Cerebellar cortex (tissue), 1 donor: Measurements from ENCODE around the gene CYP2C8.
A peak's percentile ranks its signal among the peaks of the same experiment; 100 is the strongest.
"Not testable (repeated sequence)": the region's sequence is repeated elsewhere in the genome, so short reads cannot be mapped to it uniquely, and the experiment has no call there.

Experiments
- DNase-seq: peaks from one replicate; pipeline ENCODE4 v3.0.0-alpha.2; 2015; ENCODE audit warnings: low spot score

CYP2C8 gene

GRCh38 chr10:95069286-95069685, at the start of gene CYP2C8:
TSS of gene CYP2C8 (minus strand) at chr10:95069497. CDS start at chr10:95069402, 95 bp downstream.
- peak; percentile 3 for DNase-seq

- no peak for DNase-seq
Measured at GRCh38 chr10:95116869-95117269, 47.6 kb upstream of the CYP2C8 start.

- DNase-seq: not testable (repeated sequence)
Measured at GRCh38 chr10:95110823-95111222, 41.5 kb upstream of the CYP2C8 start.

GRCh38 chr10:95097805-95098204, 28.5 kb upstream of the CYP2C8 start:
- DNase-seq: no peak

- no peak for DNase-seq
Measured at GRCh38 chr10:95096143-95096542, 26.8 kb upstream of the CYP2C8 start.

- DNase-seq: not testable (repeated sequence)
Measured at GRCh38 chr10:95079626-95080025, 10.3 kb upstream of the CYP2C8 start.

GRCh38 chr10:95077556-95077955, 8.3 kb upstream of the CYP2C8 start:
- no peak for DNase-seq

- DNase-seq: no peak
Measured at GRCh38 chr10:95071107-95071660, 1.9 kb upstream of the CYP2C8 start.

GRCh38 chr10:95064125-95064524, 5.2 kb downstream of the CYP2C8 start:
- DNase-seq: not testable (repeated sequence)

GRCh38 chr10:95056744-95057363, 12.4 kb downstream of the CYP2C8 start:
- DNase-seq: no peak

GRCh38 chr10:95049919-95050318, 19.4 kb downstream of the CYP2C8 start:
- no peak for DNase-seq

GRCh38 chr10:95048206-95048605, 21.1 kb downstream of the CYP2C8 start:
- DNase-seq: no peak

- DNase-seq: no peak
Measured at GRCh38 chr10:95039281-95039680, 30.0 kb downstream of the CYP2C8 start.

GRCh38 chr10:95035332-95036295, 33.7 kb downstream of the CYP2C8 start:
- DNase-seq: no peak

- no peak for DNase-seq
Measured at GRCh38 chr10:95034401-95034800, 34.9 kb downstream of the CYP2C8 start.

GRCh38 chr10:95031656-95032055, 37.6 kb downstream of the CYP2C8 start:
- no peak for DNase-seq

GRCh38 chr10:95026461-95026860, 42.8 kb downstream of the CYP2C8 start:
- no peak for DNase-seq

- no peak for DNase-seq
Measured at GRCh38 chr10:94997741-94998174, 71.5 kb downstream of the CYP2C8 start.

GRCh38 chr10:94992811-94993210, 76.5 kb downstream of the CYP2C8 start:
- no peak for DNase-seq

GRCh38 chr10:94991243-94991888, 77.9 kb downstream of the CYP2C8 start:
- DNase-seq: no peak

GRCh38 chr10:94989192-94989591, 80.1 kb downstream of the CYP2C8 start:
- DNase-seq: no peak
